ENCODE measurements around the gene ANO3.

ANO3 gene

GRCh38 chr11:26365284-26365683 lies 33.4 kb downstream of the ANO3 start:
- DNase-seq, result no peak

GRCh38 chr11:26377619-26378018 lies 45.7 kb downstream of the ANO3 start:
- DNase-seq, result no peak

- no peak for DNase-seq
Measured at GRCh38 chr11:26399336-26399735, 67.4 kb downstream of the ANO3 start.

GRCh38 chr11:26410706-26411366 lies 78.9 kb downstream of the ANO3 start:
- no peak for DNase-seq

GRCh38 chr11:26412955-26413354 lies 81.0 kb downstream of the ANO3 start:
- no peak for DNase-seq

GRCh38 chr11:26418386-26418912 lies 86.5 kb downstream of the ANO3 start:
- no peak for DNase-seq

GRCh38 chr11:26420331-26420730 lies 88.4 kb downstream of the ANO3 start:
- no peak for DNase-seq

- DNase-seq, result no peak
Measured at GRCh38 chr11:26424255-26424654, 92.3 kb downstream of the ANO3 start.

- no peak for DNase-seq
Measured at GRCh38 chr11:26439854-26440253, 107.9 kb downstream of the ANO3 start.

GRCh38 chr11:26442131-26442530 lies 110.2 kb downstream of the ANO3 start:
- no peak for DNase-seq

GRCh38 chr11:26443617-26444016 lies 111.7 kb downstream of the ANO3 start:
- DNase-seq, result no peak

- DNase-seq, result no peak
Measured at GRCh38 chr11:26457636-26458035, 125.7 kb downstream of the ANO3 start.

- DNase-seq, result no peak
Measured at GRCh38 chr11:26465274-26465673, 133.3 kb downstream of the ANO3 start.

GRCh38 chr11:26467506-26467905 lies 135.6 kb downstream of the ANO3 start:
- no peak for DNase-seq

- no peak for DNase-seq
Measured at GRCh38 chr11:26470992-26471391, 139.1 kb downstream of the ANO3 start.

- no peak for DNase-seq
Measured at GRCh38 chr11:26473216-26474194, 141.6 kb downstream of the ANO3 start.

GRCh38 chr11:26474401-26474800 lies 142.5 kb downstream of the ANO3 start:
- DNase-seq, result no peak

- DNase-seq, result no peak
Measured at GRCh38 chr11:26477396-26477795, 145.5 kb downstream of the ANO3 start.

- no peak for DNase-seq
Measured at GRCh38 chr11:26478710-26479109, 146.8 kb downstream of the ANO3 start.

- no peak for DNase-seq
Measured at GRCh38 chr11:26480041-26480440, 148.1 kb downstream of the ANO3 start.

GRCh38 chr11:26483108-26483507 lies 151.2 kb downstream of the ANO3 start:
- DNase-seq, result no peak

- DNase-seq, result no peak
Measured at GRCh38 chr11:26490546-26490945, 158.6 kb downstream of the ANO3 start.

GRCh38 chr11:26493616-26494015 lies 161.7 kb downstream of the ANO3 start:
- no peak for DNase-seq

GRCh38 chr11:26507229-26507628 lies 175.3 kb downstream of the ANO3 start:
- DNase-seq, result no peak

All from NCI-H1417 treated with DMSO at 0.1 percent for 48 hours (cell line).